NCI-H226 (cell line): Measurements from ENCODE around the gene REL.
"Not testable (repeated sequence)": the region's sequence is repeated elsewhere in the genome, so short reads cannot be mapped to it uniquely, and the experiment has no call there.

Experiments
- DNase-seq: peaks from one replicate; pipeline ENCODE4 v3.0.0-alpha.2; 2015

Gene REL

GRCh38 chr2:60926741-60927552 lies 45.6 kb downstream of the REL start:
- DNase-seq, result no peak

- not testable (repeated sequence) for DNase-seq
Observed at GRCh38 chr2:60932061-60932460, 50.7 kb downstream of the REL start.

- no peak for DNase-seq
Observed at GRCh38 chr2:60932954-60933353, 51.6 kb downstream of the REL start.

- DNase-seq, result no peak
Observed at GRCh38 chr2:60934165-60934722, 52.9 kb downstream of the REL start.

GRCh38 chr2:60936757-60937156 lies 55.4 kb downstream of the REL start:
- no peak for DNase-seq

GRCh38 chr2:60938301-60938700 lies 56.9 kb downstream of the REL start:
- DNase-seq, result no peak

GRCh38 chr2:60939622-60940021 lies 58.2 kb downstream of the REL start:
- no peak for DNase-seq

GRCh38 chr2:60945341-60945740 lies 64.0 kb downstream of the REL start:
- DNase-seq, result no peak

GRCh38 chr2:60947056-60947455 lies 65.7 kb downstream of the REL start:
- DNase-seq, result no peak

- no peak for DNase-seq
Observed at GRCh38 chr2:60948161-60948560, 66.8 kb downstream of the REL start.

GRCh38 chr2:60948926-60949579 lies 67.7 kb downstream of the REL start:
- DNase-seq, result no peak

- no peak for DNase-seq
Observed at GRCh38 chr2:60954139-60954538, 72.8 kb downstream of the REL start.

GRCh38 chr2:60957224-60957623 lies 75.8 kb downstream of the REL start:
- no peak for DNase-seq

GRCh38 chr2:60957643-60958042 lies 76.3 kb downstream of the REL start:
- DNase-seq, result no peak

- DNase-seq, result no peak
Observed at GRCh38 chr2:60958361-60958760, 77.0 kb downstream of the REL start.

GRCh38 chr2:60958800-60959199 lies 77.4 kb downstream of the REL start:
- peak; percentile 57 for DNase-seq

- DNase-seq, result no peak
Observed at GRCh38 chr2:60959501-60959900, 78.1 kb downstream of the REL start.

- DNase-seq, result no peak
Observed at GRCh38 chr2:60960706-60961105, 79.3 kb downstream of the REL start.

- DNase-seq, result peak; percentile 35
Observed at GRCh38 chr2:60961457-60961856, 80.1 kb downstream of the REL start.

- no peak for DNase-seq
Observed at GRCh38 chr2:60962528-60962927, 81.2 kb downstream of the REL start.

- no peak for DNase-seq
Observed at GRCh38 chr2:60963190-60963589, 81.8 kb downstream of the REL start.

- no peak for DNase-seq
Observed at GRCh38 chr2:60964651-60965498, 83.5 kb downstream of the REL start.

- DNase-seq, result no peak
Observed at GRCh38 chr2:60965499-60965785, 84.1 kb downstream of the REL start.
